NCI-H2081 (cell line): ENCODE measurements around the gene PLEKHA8.

Source experiments
- DNase-seq, 2 experiments: peaks; one replicate each; lab custom pipeline; 2025; lab: John Stamatoyannopoulos, UW

The PLEKHA8 gene, protein sequence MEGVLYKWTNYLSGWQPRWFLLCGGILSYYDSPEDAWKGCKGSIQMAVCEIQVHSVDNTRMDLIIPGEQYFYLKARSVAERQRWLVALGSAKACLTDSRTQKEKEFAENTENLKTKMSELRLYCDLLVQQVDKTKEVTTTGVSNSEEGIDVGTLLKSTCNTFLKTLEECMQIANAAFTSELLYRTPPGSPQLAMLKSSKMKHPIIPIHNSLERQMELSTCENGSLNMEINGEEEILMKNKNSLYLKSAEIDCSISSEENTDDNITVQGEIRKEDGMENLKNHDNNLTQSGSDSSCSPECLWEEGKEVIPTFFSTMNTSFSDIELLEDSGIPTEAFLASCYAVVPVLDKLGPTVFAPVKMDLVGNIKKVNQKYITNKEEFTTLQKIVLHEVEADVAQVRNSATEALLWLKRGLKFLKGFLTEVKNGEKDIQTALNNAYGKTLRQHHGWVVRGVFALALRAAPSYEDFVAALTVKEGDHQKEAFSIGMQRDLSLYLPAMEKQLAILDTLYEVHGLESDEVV

DNA sequence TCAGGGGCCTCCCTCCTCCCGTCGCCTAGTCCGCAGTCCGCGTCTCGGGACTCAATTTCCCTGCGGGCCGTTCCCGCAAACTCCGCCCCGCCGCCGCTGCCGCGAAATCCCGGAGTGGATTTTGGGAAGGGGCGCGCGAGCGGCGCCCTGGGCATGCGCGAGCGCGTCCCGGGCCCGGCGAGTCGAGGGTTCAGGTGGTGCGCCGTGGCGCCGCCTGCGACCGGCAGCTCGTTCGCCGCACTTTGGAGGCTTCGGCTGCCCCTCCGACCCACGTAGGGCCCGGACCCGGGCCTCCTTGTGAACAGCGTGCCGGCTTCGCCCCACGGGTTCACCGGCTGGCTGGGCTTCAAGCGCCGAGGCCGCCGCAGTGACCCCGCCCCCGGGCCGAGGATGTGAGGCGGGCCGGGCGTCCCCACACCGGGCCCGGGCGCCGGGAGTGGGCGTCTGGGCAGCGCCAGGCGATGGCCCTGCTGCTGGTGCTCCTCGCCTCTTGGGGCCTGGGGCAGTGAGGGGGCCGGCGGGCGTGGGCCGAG is at the start of gene PLEKHA8:
Gene PLEKHA8 (plus strand): TSS at position 197 of the 533 bp plus-strand sequence. CDS start 351 bp downstream, outside the sequence.
- peak; percentile 80 to 86 for DNase-seq

DNA sequence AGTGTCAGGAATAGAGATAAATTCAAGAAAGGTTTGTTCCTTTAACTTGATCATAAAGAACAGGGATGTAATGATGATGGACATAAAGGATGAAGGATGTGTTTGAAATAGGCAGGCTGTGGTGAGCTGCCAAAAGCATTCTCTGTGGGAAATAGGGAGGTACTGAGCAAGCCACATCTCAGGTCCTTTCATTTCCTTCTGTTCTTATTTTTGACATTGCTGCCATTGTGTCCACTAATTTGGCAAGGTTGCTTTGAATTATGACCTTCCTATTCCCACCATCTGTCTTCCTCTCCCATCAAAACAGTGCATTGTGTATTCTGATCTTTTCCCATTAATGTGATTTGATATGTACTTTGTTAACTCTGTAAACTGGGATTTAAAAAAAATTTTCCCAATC is 48.1 kb upstream of the PLEKHA8 start:
- no peak for DNase-seq

DNA sequence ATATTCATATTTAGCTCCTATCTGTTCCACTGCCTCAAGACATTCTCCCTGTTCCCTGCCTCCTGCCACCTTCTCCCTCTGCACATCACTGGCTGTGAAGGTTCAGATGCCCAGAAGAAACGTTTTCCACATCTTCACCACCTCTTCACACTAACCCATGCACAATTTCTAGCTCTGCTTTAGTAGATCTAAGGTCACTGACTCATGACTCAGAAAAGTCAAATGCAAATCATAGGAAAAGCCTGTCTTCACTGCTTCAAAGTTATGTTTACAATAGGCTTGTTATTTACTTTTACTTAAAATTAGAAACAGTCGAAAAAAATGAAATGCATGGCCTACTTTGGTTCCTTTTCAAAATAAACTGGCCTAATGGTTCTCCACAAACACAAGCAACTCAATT is 41.1 kb upstream of the PLEKHA8 start:
- no peak for DNase-seq

DNA sequence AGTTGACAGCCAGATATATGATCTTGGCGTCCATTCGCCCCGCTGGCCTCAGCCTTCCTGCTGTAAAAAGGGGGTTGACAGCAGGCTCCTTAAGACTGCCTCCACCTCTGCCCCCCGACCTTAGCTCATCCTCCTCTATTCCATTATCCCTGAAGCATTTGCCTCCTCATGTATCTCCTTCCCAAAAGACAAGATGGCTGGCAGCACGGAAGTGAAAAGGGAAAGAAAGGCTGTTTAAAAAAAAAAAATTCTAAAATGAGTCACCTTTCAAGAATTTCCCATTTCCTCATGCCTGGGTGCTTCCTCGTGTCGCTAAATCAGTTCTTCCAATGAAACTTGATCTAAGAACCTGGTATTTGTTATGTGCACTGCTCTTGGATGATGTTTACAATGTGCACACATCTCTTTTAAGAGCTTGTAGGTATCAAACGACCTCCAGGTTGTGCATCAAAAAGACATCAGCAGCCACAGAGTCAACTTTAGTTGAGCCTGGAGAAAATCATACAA is 40.3 kb upstream of the PLEKHA8 start:
- DNase-seq = peak; percentile 10 to 47

DNA sequence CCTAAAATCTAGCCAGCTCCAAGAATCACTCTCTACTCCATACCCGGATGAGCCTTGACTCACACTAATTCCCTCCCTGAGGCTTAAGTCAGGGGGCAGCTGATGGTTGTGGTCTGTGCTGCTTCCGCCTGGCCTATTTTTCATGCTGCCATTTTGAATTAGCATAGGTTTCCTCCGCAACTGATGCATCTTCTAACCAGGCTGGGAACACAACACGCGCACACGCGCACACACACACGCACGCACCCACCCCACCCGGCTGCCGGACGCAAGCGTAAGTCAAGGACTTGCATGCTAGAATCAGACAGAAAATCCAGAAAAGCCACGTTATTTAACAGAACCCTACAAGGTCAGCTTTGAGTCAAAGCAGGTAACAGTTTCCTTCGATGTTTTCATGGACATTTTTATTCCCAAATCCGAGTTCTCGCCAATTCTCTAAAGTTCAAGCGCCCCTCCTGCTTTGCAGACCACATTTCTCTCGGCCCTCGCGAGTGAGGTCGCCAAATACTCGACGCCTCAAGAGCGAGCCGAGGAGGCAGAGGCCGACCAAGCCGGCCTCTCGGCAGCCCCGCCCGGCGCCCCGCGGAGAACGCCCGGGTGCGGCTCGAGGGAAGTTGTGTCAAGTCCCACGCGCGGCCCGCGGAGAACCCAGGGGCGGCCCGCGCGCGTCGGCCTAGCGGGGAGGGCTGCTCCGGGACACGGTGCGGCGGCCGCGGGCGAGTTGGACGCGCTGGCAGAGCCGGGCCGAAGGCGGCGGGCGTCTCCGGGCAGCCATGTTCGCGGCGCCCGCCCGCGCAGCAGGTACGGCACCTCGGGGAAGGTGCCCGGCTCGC is 39.6 kb upstream of the PLEKHA8 start:
- DNase-seq = peak; percentile 37 to 79

DNA sequence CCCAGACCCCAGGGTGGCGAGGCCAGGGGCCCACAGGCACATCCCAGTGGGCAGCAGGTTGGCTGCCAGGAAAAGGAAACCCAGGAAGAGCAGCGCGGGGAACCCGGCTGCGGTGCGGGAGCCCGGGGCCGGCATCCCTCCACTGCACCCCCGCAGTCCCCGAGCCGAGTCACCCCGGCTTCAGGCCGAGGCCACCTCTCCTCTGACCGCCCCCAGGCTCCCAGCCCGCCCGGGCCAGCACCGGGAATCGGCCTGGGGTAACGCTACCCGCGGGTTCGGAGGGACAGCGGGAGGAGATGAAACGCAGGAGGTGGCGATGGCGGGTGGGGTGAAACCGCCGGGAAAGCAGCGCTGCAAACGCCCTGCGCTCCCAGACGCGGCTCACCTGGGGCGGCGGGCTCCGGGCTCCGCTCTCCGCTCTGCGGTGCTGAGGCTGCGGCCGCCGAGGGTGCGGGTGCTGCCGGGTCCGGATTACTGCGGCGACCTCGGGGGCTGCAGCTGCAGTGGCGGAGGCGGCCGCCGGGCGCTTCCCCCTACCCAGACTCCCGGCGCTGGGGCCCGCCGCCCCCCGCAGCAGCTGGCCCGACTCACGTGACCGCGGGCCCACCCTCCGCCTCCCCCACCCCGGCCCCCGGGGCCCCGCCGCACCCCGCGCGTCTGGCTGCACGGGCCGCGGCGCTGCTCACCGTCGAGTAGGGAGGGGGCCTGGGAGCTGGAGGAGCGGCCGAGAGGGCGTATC is 38.8 kb upstream of the PLEKHA8 start, which contains the start of gene SCRN1:
Gene SCRN1 (minus strand): TSS at position 545 of the 739 bp plus-strand sequence. CDS start 20,734 bp downstream, outside the sequence.
- peak; percentile 64 to 80 for DNase-seq

DNA sequence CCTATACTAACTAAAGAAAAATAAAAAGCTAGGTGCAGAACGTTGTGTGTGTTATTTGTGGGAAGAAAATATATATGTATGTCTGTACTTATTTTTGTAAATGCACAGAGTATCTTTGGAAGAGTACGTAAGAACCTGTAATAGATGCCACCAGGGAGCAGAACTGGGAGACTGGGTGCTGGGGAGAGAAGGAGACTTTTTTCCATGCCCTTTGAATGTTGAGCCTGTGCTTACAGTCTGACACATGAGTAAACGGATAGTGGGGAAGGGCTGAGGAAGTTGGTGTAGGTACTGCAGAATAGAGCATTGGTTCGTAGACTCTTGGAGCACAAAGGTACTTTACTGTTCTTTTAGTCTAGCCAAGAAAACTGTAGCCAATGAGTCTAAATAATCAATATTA is 37.3 kb upstream of the PLEKHA8 start:
- no peak for DNase-seq

DNA sequence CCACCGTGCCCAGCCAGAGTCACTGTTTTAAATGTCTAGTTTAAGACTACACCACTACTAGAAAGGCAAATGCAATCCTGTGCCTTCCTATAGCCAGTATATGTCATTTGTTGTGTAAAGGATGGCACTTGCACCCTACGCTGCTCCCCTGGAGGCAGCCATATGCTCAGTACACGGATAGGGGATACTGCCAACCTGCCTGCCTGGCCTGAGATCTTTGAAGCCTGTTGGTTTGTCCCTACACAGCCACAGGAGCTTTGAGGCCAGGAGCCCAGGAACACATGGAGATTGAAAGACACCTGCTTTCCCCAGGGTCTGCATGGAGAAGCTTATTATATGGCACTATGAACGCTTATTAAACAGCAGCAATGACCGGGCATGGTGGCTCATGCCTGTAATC is 36.3 kb upstream of the PLEKHA8 start:
- DNase-seq = no peak

DNA sequence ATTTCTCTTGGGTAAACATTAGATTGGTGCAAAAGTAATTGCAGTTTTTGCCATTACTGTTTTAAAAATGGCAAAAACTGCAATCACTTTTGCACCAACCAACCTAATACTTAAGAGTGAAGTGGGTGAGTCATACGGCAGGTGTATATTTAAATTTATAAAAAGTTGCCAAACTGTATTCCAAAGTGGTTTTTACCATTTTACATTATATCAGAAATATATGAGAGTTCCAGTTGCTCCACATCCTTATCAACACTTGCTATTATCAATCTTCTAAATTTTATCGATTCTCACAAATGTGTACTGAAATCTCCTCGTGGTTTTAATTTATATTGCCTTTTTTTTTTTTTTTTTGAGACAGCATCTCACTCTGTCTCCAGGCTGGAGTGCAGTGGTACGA is 35.1 kb upstream of the PLEKHA8 start:
- DNase-seq = no peak

DNA sequence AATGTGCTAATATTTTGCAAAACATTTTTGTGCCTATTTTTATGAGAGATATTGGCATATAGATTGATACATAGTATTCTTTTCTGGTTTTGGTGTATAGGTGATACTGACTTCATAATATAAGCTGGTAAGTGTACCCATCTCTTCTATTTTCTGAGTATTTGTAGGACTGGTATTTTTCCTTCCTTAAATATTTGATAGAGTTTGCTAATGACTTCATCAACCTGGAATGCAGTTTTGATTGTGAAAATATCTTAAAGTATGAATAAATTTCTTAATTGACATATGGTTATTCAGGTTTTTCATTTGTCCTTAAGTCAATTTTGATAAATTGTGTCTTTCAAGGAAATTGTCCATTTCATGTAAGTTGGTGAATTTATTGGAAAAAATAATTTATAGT is 32.6 kb upstream of the PLEKHA8 start:
- no peak for DNase-seq

DNA sequence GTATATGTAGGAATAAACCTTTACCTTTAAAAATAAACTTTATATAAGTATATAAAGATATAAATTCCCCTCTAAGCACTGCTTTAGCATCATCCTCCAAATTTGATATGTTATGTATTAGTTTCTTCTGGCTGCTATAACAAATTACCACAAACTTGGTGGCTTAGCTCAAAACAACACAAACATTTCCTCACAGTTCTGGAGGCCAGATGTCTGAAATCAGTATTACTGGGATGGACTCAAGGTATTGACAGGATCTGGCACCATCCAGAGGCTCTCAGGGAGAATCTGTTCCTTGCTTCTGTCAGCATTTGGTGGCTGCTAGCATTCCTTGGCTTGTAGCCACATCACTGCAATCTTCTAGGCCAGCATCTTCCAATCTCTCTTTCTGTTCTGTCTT is 31.9 kb upstream of the PLEKHA8 start:
- no peak for DNase-seq

DNA sequence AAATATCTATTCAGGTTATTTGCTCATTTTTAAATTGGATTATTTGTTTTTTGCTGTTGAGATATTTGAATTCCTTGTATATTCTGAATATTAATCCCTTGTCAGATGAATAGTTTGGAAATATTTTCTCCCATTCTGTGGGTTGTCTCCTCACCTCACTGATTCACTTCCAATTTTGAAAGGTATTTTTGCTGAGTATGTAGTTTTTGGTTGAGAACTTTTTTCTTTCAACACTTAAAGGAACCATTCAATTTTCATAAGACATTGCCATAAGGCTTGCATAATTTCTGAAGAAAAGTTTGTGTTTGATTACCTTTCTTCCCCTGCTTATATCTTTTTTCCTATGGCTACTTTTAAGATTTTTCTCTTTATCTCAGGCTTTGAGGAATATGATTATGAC is 29.7 kb upstream of the PLEKHA8 start:
- no peak for DNase-seq

DNA sequence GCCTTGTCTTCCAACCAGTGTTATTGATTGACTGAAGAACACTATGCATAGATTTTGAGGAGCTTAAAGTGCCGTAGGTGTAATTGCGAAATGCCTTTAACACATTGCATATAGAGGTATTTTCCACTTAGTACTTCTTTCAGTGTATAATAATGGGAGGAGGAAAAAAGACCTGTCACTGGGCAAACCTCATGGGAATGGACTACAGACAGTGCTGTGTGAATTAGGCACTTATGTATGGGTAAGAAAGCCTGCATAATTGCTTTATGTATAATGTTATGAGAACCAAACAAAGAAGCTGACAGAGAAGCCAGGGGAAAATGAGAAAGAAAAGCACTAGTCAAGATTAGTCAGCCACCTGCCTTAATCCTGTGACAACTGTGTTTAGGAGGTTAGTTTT is 26.2 kb upstream of the PLEKHA8 start:
- DNase-seq = peak; percentile 26 to 51

DNA sequence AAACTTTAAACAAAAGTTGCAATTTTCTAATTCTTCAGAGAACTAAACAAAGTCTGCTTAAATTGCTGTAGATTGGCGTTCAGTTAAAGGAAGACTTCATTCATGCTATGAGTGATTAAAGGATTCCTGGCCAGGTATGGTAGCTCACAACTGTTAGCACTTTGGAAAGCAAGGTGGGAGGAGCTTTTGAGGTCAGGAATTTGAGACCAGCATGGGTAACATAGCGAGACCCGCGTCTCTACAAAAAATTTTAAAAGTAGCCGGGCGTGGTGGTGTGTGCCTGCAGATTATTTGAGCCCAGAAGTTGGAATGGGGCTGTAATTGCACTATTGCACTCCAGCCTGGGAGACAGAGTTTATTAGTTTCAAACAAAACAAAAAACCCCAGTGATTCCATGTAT is 25.1 kb upstream of the PLEKHA8 start:
- DNase-seq = no peak

DNA sequence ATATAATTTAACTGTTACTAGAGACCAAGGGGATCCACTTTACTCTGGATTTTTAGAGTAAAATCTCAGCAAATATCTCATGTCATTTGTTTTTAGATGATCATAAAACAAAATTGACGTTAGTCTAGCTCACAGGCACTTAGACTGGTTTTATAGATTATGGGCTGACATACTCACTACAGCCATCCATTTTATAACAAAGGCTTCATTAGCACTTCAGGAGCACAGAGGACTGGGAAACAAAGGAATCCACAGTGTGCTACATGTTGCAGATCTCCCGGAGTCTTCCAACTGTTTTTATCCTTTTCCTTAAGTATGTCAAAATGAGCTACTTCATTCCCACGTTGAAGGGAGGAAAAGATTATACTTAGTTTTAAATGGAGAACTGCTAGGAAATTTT is 22.7 kb upstream of the PLEKHA8 start:
- DNase-seq = no peak

DNA sequence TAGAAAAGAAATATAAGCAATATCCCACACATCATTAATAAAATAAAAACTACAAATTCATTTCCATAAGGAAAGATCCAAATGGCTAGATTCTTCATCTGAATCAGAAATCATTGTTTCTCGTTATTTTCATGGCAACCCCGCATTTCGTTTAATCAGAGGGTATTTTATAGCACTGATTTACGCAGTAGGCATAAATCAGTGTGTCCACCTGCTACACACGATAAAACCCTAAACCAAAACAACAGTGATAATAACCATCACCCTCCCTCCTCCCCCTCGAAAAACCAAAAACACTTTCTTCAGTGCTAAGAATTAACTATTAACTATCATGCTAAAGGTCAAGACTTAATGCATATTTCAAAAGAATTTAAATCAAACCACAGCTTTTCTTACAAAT is 18.2 kb upstream of the PLEKHA8 start:
- DNase-seq = no peak

DNA sequence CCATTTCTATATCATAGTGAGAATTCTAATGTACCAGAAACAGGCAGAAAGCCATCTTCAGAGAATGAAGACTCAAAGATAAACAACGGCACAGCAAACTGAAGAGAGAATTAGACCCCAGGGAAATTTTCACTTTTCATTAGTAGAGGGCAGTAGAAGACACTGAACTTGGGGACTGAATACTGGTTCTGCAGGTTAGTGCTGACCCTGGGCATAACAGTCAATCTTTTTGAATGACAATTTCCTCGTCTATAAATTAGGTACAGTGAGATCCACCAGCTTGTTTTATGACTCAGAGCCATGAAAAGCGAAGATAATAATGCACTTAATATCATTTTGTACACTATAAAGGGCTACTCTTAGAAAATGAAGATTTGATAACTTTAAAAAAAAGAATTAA is 15.5 kb upstream of the PLEKHA8 start:
- no peak for DNase-seq

DNA sequence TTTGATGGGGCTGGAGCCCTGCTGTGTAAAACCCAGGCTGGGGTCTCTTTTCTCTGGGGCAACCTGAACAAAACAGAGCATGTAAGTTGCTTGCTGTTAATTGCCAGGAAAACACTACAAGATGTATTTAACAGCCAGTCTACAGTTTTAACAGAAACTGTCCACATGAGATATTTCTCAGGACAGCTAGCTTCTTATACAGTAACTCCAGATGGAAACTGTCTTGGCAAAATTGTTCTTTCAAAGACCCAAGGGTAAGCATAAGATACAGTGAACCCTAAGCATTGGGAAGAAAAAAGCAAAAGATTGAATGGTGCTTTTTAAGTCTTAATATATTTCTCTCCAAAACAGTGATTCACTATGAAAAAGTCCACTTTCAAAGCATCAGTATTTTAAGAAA is 9.8 kb upstream of the PLEKHA8 start:
- no peak for DNase-seq

DNA sequence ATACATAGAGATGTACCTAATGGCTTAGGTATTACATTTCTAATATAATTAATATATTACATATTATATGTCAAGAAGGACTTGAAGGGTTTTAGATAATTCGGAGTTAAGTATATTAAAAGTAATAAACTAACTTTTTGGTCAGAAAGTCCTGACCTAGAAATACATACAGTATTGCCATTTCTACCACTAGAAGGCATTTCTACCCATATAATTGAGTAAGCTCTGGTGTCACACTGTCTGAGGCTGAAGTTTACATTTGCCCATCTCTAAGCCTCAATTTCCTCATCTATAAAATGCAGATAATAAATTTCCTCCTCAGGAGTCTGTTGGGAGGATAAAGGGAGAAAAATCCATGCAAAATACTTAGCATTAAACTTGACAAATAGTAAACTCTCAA is 8.8 kb upstream of the PLEKHA8 start:
- no peak for DNase-seq

DNA sequence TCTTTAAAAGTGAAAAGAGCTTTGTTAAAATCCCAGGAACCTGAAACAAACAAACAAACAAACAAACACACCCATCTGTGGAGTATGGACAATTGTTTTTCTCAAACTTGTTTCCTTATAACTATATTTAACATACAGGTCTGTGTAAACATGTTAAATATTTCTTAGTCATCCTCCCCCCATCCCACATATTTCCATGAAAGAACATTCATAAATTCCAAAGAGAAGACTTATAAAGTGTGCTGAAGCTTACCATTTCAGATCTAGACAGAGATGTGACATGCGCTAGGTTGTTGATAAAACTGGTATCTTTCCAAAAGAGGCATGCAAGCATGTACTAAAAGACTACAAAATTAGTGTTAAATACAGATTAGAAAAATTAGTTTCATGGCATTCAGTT is 8.3 kb upstream of the PLEKHA8 start:
- no peak for DNase-seq

DNA sequence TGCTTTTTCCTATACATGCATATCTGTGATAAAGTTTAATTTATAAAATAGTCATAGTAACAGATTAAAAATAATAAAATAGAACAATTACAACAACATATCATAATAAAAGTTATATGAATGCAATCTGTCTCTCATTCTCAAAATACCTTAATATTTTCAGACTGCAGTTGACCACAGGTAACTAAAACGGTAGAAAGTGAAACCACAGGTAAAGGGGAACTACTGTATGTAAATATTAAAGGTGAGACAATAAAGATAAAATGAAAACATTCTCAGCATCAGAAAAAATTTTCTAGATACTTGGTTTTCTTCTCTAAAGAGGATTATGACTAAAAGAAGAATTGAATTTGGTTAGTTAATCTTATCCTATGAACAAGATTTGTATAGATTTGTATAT is 7.7 kb upstream of the PLEKHA8 start:
- no peak for DNase-seq

DNA sequence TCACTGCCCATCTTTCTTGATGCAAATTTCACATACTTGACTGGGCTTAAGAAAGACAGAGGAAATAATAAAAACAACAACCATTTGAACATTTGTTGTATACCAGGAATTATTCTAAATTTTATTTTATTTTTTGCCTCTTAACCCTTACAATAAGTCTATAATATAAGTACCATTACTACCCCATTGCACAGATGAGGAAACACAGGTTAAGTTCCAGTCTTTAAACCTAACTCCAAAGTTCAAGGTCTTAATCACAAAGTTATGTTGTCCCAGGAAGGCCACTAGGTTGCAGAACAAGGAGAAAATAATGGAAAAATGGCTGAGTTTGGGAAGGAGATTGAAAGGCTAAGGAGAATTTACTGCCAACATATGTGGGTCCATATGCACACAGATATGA is 5.2 kb upstream of the PLEKHA8 start:
- DNase-seq = no peak
